ENCODE results near the gene CDT1. TPM values are rescaled to one million over a fixed set of nuclear protein-coding genes. Genes with fewer than 3 reads are reported as not detected.

Gene CDT1
- total and polyA plus RNA-seq, 4 donors: 2.0 to 5.8 (median 3.3) TPM

GRCh38 chr16:88835818-88836217, 32.2 kb downstream of the CDT1 start:
- no peaks in the 10 kb centered on the region for H3K27me3 ChIP-seq (ENCODE audit: control insufficient read depth in 3 of 3, insufficient read depth in 3 of 3, low read length in 2 of 3)
- DNase-seq (no peak), ATAC-seq (ENCODE audit: insufficient read depth, low FRiP score) (no peak)
- no peak overlapping the region for H3K9ac ChIP-seq (ENCODE audit: insufficient read depth in 1 of 2, low read length in 2 of 2)
- no peaks in the 10 kb centered on the region for H3K9me3 ChIP-seq (ENCODE audit: control insufficient read depth in 4 of 4, insufficient read depth in 3 of 4, low read length in 3 of 4)
- peaks cover 0 to 2% (median 0%) of the 10 kb centered on the region in 5 donors for H3K4me1 ChIP-seq (ENCODE audit: control insufficient read depth in 5 of 5, insufficient read depth in 5 of 5, low read length in 5 of 5)
- no peak overlapping the region for H3K4me3 ChIP-seq
- WGBS, 2 donors: 90 to 97% methylated on average over 33 of the region's 33 CpGs
- H3K36me3 ChIP-seq (ENCODE audit: control insufficient read depth in 4 of 4, insufficient read depth in 4 of 4, low read length in 4 of 4): peaks cover 0 to 47% (median 9%) of the 10 kb centered on the region in 4 donors
- no peak overlapping the region for H3K27ac ChIP-seq (ENCODE audit: low read depth in 1 of 2, low read length in 1 of 2)
- TF ChIP-seq, protein P1, sequence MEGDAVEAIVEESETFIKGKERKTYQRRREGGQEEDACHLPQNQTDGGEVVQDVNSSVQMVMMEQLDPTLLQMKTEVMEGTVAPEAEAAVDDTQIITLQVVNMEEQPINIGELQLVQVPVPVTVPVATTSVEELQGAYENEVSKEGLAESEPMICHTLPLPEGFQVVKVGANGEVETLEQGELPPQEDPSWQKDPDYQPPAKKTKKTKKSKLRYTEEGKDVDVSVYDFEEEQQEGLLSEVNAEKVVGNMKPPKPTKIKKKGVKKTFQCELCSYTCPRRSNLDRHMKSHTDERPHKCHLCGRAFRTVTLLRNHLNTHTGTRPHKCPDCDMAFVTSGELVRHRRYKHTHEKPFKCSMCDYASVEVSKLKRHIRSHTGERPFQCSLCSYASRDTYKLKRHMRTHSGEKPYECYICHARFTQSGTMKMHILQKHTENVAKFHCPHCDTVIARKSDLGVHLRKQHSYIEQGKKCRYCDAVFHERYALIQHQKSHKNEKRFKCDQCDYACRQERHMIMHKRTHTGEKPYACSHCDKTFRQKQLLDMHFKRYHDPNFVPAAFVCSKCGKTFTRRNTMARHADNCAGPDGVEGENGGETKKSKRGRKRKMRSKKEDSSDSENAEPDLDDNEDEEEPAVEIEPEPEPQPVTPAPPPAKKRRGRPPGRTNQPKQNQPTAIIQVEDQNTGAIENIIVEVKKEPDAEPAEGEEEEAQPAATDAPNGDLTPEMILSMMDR (IDR thresholded peaks at IDR 0.05; ENCODE audit: control extremely low read depth, extremely low read depth): no peak

- Histone ChIP-seq H3K36me3 (ENCODE audit: control insufficient read depth in 4 of 4, insufficient read depth in 4 of 4, low read length in 4 of 4) (peaks cover 0 to 53% (median 9%) of the 10 kb centered on the region in 4 donors), H3K27ac (ENCODE audit: low read depth in 1 of 2, low read length in 1 of 2) (no peak overlapping the region), H3K4me1 (ENCODE audit: control insufficient read depth in 5 of 5, insufficient read depth in 5 of 5, low read length in 5 of 5) (no peaks in the 10 kb centered on the region), H3K27me3 (ENCODE audit: control insufficient read depth in 3 of 3, insufficient read depth in 3 of 3, low read length in 2 of 3) (no peaks in the 10 kb centered on the region), H3K4me3 (no peak overlapping the region), H3K9me3 (ENCODE audit: control insufficient read depth in 4 of 4, insufficient read depth in 3 of 4, low read length in 3 of 4) (no peaks in the 10 kb centered on the region), H3K9ac (ENCODE audit: insufficient read depth in 1 of 2, low read length in 2 of 2) (no peak overlapping the region)
- ATAC-seq (ENCODE audit: insufficient read depth, low FRiP score) (no peak), DNase-seq (no peak)
- TF ChIP-seq, protein P1 (IDR thresholded peaks at IDR 0.05; ENCODE audit: control extremely low read depth, extremely low read depth): no peak
- 91 to 95% methylated on average over 17 of the region's 17 CpGs for WGBS, 2 donors
Observed at GRCh38 chr16:88836791-88837190, 33.2 kb downstream of the CDT1 start.

- no peak for ATAC-seq (ENCODE audit: insufficient read depth, low FRiP score)
- WGBS, 2 donors: 74 to 93% methylated on average over 20 of the region's 20 CpGs
- no peak for DNase-seq
- TF ChIP-seq, protein P1 (IDR thresholded peaks at IDR 0.05; ENCODE audit: control extremely low read depth, extremely low read depth): no peak
- Histone ChIP-seq H3K27ac (ENCODE audit: low read depth in 1 of 2, low read length in 1 of 2) (no peak overlapping the region), H3K27me3 (ENCODE audit: control insufficient read depth in 3 of 3, insufficient read depth in 3 of 3, low read length in 2 of 3) (no peaks in the 10 kb centered on the region), H3K36me3 (ENCODE audit: control insufficient read depth in 4 of 4, insufficient read depth in 4 of 4, low read length in 4 of 4) (peaks cover 0 to 57% (median 9%) of the 10 kb centered on the region in 4 donors), H3K9ac (ENCODE audit: insufficient read depth in 1 of 2, low read length in 2 of 2) (no peak overlapping the region), H3K9me3 (ENCODE audit: control insufficient read depth in 4 of 4, insufficient read depth in 3 of 4, low read length in 3 of 4) (no peaks in the 10 kb centered on the region), H3K4me3 (no peak overlapping the region), H3K4me1 (ENCODE audit: control insufficient read depth in 5 of 5, insufficient read depth in 5 of 5, low read length in 5 of 5) (no peaks in the 10 kb centered on the region)
Observed at GRCh38 chr16:88837806-88838205, 34.2 kb downstream of the CDT1 start.

DNA sequence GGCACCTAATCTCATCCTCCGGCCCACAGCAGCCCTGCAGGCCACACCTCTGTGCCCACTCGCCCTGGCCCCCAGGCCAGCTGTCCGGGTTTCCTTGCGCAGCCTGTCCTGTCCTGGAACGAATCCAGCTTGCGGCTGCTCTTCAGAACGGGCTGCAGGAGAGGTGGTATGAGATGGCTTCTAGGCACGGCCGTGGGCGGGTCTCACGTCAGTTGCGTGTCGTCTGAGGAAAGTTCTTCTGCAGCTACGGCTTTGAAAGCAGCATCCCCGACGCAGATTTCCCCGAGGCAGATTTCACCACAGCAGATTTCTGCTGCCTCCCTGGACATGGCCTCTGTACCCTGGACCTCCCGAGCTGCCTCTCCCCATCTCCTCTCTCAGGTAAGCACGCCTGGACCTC, 35.0 kb downstream of the CDT1 start:
- Histone ChIP-seq H3K4me1 (ENCODE audit: control insufficient read depth in 5 of 5, insufficient read depth in 5 of 5, low read length in 5 of 5) (no peaks in the 10 kb centered on the region), H3K9ac (ENCODE audit: insufficient read depth in 1 of 2, low read length in 2 of 2) (no peak overlapping the region), H3K27ac (ENCODE audit: low read depth in 1 of 2, low read length in 1 of 2) (no peak overlapping the region), H3K36me3 (ENCODE audit: control insufficient read depth in 4 of 4, insufficient read depth in 4 of 4, low read length in 4 of 4) (peaks cover 0 to 59% (median 9%) of the 10 kb centered on the region in 4 donors), H3K27me3 (ENCODE audit: control insufficient read depth in 3 of 3, insufficient read depth in 3 of 3, low read length in 2 of 3) (no peaks in the 10 kb centered on the region), H3K9me3 (ENCODE audit: control insufficient read depth in 4 of 4, insufficient read depth in 3 of 4, low read length in 3 of 4) (no peaks in the 10 kb centered on the region), H3K4me3 (no peak overlapping the region)
- ATAC-seq (ENCODE audit: insufficient read depth, low FRiP score) (no peak), DNase-seq (no peak)
- TF ChIP-seq, protein P1 (IDR thresholded peaks at IDR 0.05; ENCODE audit: control extremely low read depth, extremely low read depth): no peak
- 88% methylated on average over 19 of the region's 19 CpGs for WGBS, 2 donors
